Astrocyte (in vitro differentiated cells and primary cell): ENCODE measurements around the gene THRB. TPM values are rescaled to one million over a fixed set of nuclear protein-coding genes. Genes with fewer than 3 reads are reported as not detected.

Experiments
- DNase-seq: peaks from one replicate; pipeline ENCODE4 v3.0.0-alpha.2; 2010; ENCODE audit warnings: low read depth
- FAIRE-seq: peaks from 2 replicates; lab custom pipeline; 2011; peaks lifted over from hg19 to GRCh38; lab: Jason Lieb, UNC
- H2AFZ ChIP-seq: 2 replicates; pipeline ENCODE4 v1.6.0; 2012; ENCODE audit warnings: low read depth, low read length, inconsistent platforms
- H3K27ac ChIP-seq: 2 replicates; pipeline ENCODE4 v1.5.1; 2011; ENCODE audit warnings: low read depth, low read length, inconsistent platforms
- H3K27me3 ChIP-seq: 2 replicates; pipeline ENCODE4 v1.6.0; 2011; ENCODE audit warnings: low read length, inconsistent platforms; ENCODE audit not compliant: insufficient read depth
- H3K36me3 ChIP-seq: 2 replicates; pipeline ENCODE4 v1.5.1; 2011; ENCODE audit warnings: low read length, inconsistent platforms; ENCODE audit not compliant: insufficient read depth
- H3K4me1 ChIP-seq: 2 replicates; pipeline ENCODE4 v1.5.1; 2011; ENCODE audit warnings: low read length, inconsistent platforms; ENCODE audit not compliant: insufficient read depth
- H3K4me2 ChIP-seq: 2 replicates; pipeline ENCODE4 v1.6.0; 2012; ENCODE audit warnings: low read length, inconsistent platforms
- H3K4me3 ChIP-seq: 2 replicates; pipeline ENCODE4 v1.5.1; 2011; ENCODE audit warnings: low read depth, mild to moderate bottlenecking, low read length, inconsistent platforms; ENCODE audit not compliant: insufficient read depth
- H3K79me2 ChIP-seq: 2 replicates; pipeline ENCODE4 v1.6.0; 2012; ENCODE audit warnings: mild to moderate bottlenecking, low read length, inconsistent platforms; ENCODE audit not compliant: insufficient read depth
- H3K9ac ChIP-seq: 2 replicates; pipeline ENCODE4 v1.6.0; 2012; ENCODE audit warnings: mild to moderate bottlenecking, low read length, inconsistent platforms
- H3K9me3 ChIP-seq: 2 replicates; pipeline ENCODE4 v1.5.1; 2012; ENCODE audit warnings: low read depth, mild to moderate bottlenecking, low read length, inconsistent platforms; ENCODE audit not compliant: insufficient read depth
- H4K20me1 ChIP-seq: 2 replicates; pipeline ENCODE4 v1.6.0; 2012; ENCODE audit warnings: low read length, inconsistent platforms; ENCODE audit not compliant: insufficient read depth
- H3K27ac Mint-ChIP-seq: one replicate; pipeline ENCODE4 v1.8.0; 2021; ENCODE audit warnings: mild to moderate bottlenecking, mixed read lengths; ENCODE audit not compliant: unreplicated experiment
- H3K27me3 Mint-ChIP-seq: one replicate; pipeline ENCODE4 v1.8.0; 2021; ENCODE audit warnings: low read depth, mixed read lengths; ENCODE audit not compliant: unreplicated experiment
- H3K36me3 Mint-ChIP-seq: one replicate; pipeline ENCODE4 v1.8.0; 2021; ENCODE audit warnings: low read depth, mixed read lengths; ENCODE audit not compliant: unreplicated experiment
- H3K4me1 Mint-ChIP-seq: one replicate; pipeline ENCODE4 v1.8.0; 2021; ENCODE audit warnings: low read depth, mixed read lengths; ENCODE audit not compliant: unreplicated experiment
- H3K4me3 Mint-ChIP-seq: one replicate; pipeline ENCODE4 v1.8.0; 2021; ENCODE audit warnings: mild to moderate bottlenecking, moderate library complexity, mixed read lengths; ENCODE audit not compliant: unreplicated experiment
- H3K9me3 Mint-ChIP-seq: one replicate; pipeline ENCODE4 v1.8.0; 2021; ENCODE audit warnings: mild to moderate bottlenecking, mixed read lengths; ENCODE audit not compliant: unreplicated experiment
- CTCF ChIP-seq: IDR thresholded peaks from 2 replicates; pipeline ENCODE4 v1.5.1; 2011; ENCODE audit warnings: low read depth, mild to moderate bottlenecking, inconsistent platforms, low read length, moderate library complexity; ENCODE audit not compliant: insufficient read depth
- EZH2 ChIP-seq: IDR thresholded peaks from 2 replicates; pipeline ENCODE4 v1.6.1; 2012; ENCODE audit warnings: mild to moderate bottlenecking, low read length, inconsistent platforms; ENCODE audit not compliant: insufficient read depth
- total RNA-seq: library from RNA; stranded (reverse); gene quantifications from 2 replicates; pipeline ENCODE4 v1.2.1, GENCODE V29; 2021

THRB gene
- total RNA-seq, 1 donor from 2014 or later, result 8.5 TPM

- Histone ChIP-seq H3K4me2 (no peak overlapping the region), H3K9me3 (no peaks in the 10 kb centered on the region), H3K79me2 (no peaks in the 10 kb centered on the region), H3K9ac (no peak overlapping the region), H3K4me1 (no peaks in the 10 kb centered on the region), H4K20me1 (no peaks in the 10 kb centered on the region), H3K36me3 (no peaks in the 10 kb centered on the region), H3K27me3 (no peaks in the 10 kb centered on the region), H3K27ac (no peak overlapping the region), H3K4me3 (no peak overlapping the region), H2AFZ (no peak overlapping the region)
- H3K4me1 Mint-ChIP-seq, result no peaks in the 10 kb centered on the region
- TF ChIP-seq CTCF (no peak), EZH2 (no peak)
- no peaks in the 10 kb centered on the region for H3K36me3 Mint-ChIP-seq
- peaks cover 3% of the 10 kb centered on the region for H3K27me3 Mint-ChIP-seq
- DNase-seq (no peak), FAIRE-seq (no peak)
- no peak overlapping the region for H3K27ac Mint-ChIP-seq
- no peaks in the 10 kb centered on the region for H3K9me3 Mint-ChIP-seq
- H3K4me3 Mint-ChIP-seq, result no peak overlapping the region
These were observed 45.0 kb upstream of the THRB start for GRCh38 chr3:24539699-24540098.

DNA sequence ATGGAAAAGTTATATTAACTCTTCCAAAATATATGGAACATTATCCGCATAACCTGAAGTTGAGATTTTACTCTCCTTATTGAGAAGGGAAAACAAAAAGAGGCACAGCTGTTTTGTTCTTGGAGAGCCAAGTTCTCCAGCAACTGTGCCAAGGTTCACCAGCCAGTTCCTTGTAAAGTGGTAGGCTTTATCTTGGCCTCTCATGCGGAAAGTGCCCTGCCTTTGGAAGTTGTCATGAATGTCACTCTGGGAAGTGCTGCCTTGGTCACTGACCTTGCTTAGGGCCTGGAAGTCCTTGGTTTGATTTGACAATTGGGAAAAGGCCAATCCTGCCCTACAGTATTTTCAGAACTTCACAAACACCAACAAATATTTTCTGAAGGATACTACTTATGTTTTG is 44.2 kb upstream of the THRB start:
- Histone ChIP-seq H2AFZ (no peak overlapping the region), H3K4me3 (no peak overlapping the region), H3K9me3 (no peaks in the 10 kb centered on the region), H3K27ac (no peak overlapping the region), H3K36me3 (no peaks in the 10 kb centered on the region), H4K20me1 (no peaks in the 10 kb centered on the region), H3K27me3 (no peaks in the 10 kb centered on the region), H3K9ac (no peak overlapping the region), H3K4me1 (no peaks in the 10 kb centered on the region), H3K4me2 (no peak overlapping the region), H3K79me2 (no peaks in the 10 kb centered on the region)
- Mint-ChIP-seq H3K27ac (no peak overlapping the region), H3K27me3 (peaks cover 3% of the 10 kb centered on the region), H3K9me3 (no peaks in the 10 kb centered on the region), H3K4me1 (no peaks in the 10 kb centered on the region), H3K4me3 (no peak overlapping the region), H3K36me3 (no peaks in the 10 kb centered on the region)
- no peak for FAIRE-seq
- no peak for TF ChIP-seq EZH2
- no peak for TF ChIP-seq CTCF
- no peak for DNase-seq

DNA sequence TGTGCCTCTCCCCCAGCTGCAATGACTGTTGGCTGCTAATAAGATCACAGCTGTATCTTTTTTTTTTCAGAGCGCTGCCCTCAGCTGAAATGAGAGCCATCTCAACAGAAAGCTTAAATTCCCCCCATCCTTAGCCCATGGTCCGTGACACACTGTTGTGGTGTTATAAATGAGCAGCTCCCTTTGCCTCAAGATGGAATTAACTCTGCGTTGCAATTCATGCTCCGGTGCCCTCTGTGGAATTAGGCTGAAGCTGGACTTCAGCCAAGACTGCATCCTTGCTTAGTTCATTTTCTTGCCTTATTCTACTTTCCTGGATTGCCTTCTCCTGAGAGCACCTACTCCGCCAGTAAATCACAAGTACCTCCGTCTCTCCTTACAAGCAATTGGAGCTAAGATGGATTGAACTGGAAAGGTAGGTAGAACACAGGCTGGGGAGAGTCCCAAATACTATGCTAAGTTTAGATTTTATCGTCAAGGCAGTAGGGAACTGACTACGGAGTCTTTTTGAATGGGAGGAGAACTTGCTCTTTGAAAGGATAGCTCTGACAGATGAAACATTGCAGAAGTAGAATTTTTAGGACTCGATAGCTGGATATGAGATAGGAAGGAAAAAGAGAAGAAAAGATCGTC is 39.0 kb upstream of the THRB start:
- FAIRE-seq (no peak), DNase-seq (no peak)
- Histone ChIP-seq H3K36me3 (no peaks in the 10 kb centered on the region), H3K4me3 (no peak overlapping the region), H3K4me2 (no peak overlapping the region), H3K27ac (no peak overlapping the region), H2AFZ (no peak overlapping the region), H3K4me1 (no peaks in the 10 kb centered on the region), H3K27me3 (no peaks in the 10 kb centered on the region), H4K20me1 (no peaks in the 10 kb centered on the region), H3K79me2 (no peaks in the 10 kb centered on the region), H3K9ac (no peak overlapping the region), H3K9me3 (no peaks in the 10 kb centered on the region)
- Mint-ChIP-seq H3K4me1 (no peaks in the 10 kb centered on the region), H3K27ac (no peak overlapping the region), H3K4me3 (no peak overlapping the region), H3K9me3 (no peaks in the 10 kb centered on the region), H3K36me3 (no peaks in the 10 kb centered on the region), H3K27me3 (no peaks in the 10 kb centered on the region)
- TF ChIP-seq CTCF (no peak), EZH2 (no peak)
